ENCODE results near the gene LRRC8D.
"Not testable (repeated sequence)": the region's sequence is repeated elsewhere in the genome, so short reads cannot be mapped to it uniquely, and the experiment has no call there.

Gene LRRC8D

GRCh38 chr1:89918794-89919155, 97.9 kb downstream of the LRRC8D start:
- no peak for DNase-seq

- no peak for DNase-seq
Observed at GRCh38 chr1:89919174-89919573, 98.3 kb downstream of the LRRC8D start.

GRCh38 chr1:89922911-89923310, 102.1 kb downstream of the LRRC8D start:
- DNase-seq, result no peak

GRCh38 chr1:89923517-89923916, 102.7 kb downstream of the LRRC8D start:
- no peak for DNase-seq

GRCh38 chr1:89924075-89924474, 103.2 kb downstream of the LRRC8D start:
- DNase-seq, result not testable (repeated sequence)

- no peak for DNase-seq
Observed at GRCh38 chr1:89927049-89927448, 106.2 kb downstream of the LRRC8D start.

- no peak for DNase-seq
Observed at GRCh38 chr1:89927478-89927877, 106.6 kb downstream of the LRRC8D start.

GRCh38 chr1:89928506-89928905, 107.7 kb downstream of the LRRC8D start:
- DNase-seq, result no peak

GRCh38 chr1:89929467-89930063, 108.7 kb downstream of the LRRC8D start:
- no peak for DNase-seq

- DNase-seq, result no peak
Observed at GRCh38 chr1:89930579-89930978, 109.7 kb downstream of the LRRC8D start.

GRCh38 chr1:89931964-89932363, 111.1 kb downstream of the LRRC8D start:
- no peak for DNase-seq

- no peak for DNase-seq
Observed at GRCh38 chr1:89932598-89933364, 111.9 kb downstream of the LRRC8D start.

- DNase-seq, result no peak
Observed at GRCh38 chr1:89934461-89934860, 113.6 kb downstream of the LRRC8D start.

- no peak for DNase-seq
Observed at GRCh38 chr1:89935235-89935634, 114.4 kb downstream of the LRRC8D start.

GRCh38 chr1:89936694-89937093, 115.9 kb downstream of the LRRC8D start:
- no peak for DNase-seq

GRCh38 chr1:89938171-89939055, 117.6 kb downstream of the LRRC8D start:
- DNase-seq, result no peak

- DNase-seq, result no peak
Observed at GRCh38 chr1:89939059-89939570, 118.3 kb downstream of the LRRC8D start.

GRCh38 chr1:89939693-89940438, 119.0 kb downstream of the LRRC8D start:
- no peak for DNase-seq

- no peak for DNase-seq
Observed at GRCh38 chr1:89941110-89941766, 120.4 kb downstream of the LRRC8D start.

- DNase-seq, result no peak
Observed at GRCh38 chr1:89942014-89942413, 121.2 kb downstream of the LRRC8D start.

- DNase-seq, result peak in 1 of 2 experiments; percentile 11
Observed at GRCh38 chr1:89942825-89943658, 122.2 kb downstream of the LRRC8D start.

Data from NCI-H1930 (cell line).